Memory B cell (primary cell): Measurements from ENCODE around the gene ZNF674.
"Not testable (repeated sequence)": the region's sequence is repeated elsewhere in the genome, so short reads cannot be mapped to it uniquely, and the experiment has no call there.

Experiments
- ATAC-seq: fragments of 150-1000 bp; cut with Tn5 transposase; 2 replicates; pipeline ENCODE4 v1.10.0; 2021; ENCODE audit warnings: low read depth, mild to moderate bottlenecking, moderate library complexity
- DNase-seq, 2 donors: peaks; one replicate each; pipeline ENCODE4 v3.0.0; 2022; ENCODE audit warnings: low spot score in 2 of 2
- H3K27ac Mint-ChIP-seq: one replicate; pipeline ENCODE4 v1.8.0; 2022; ENCODE audit warnings: mild to moderate bottlenecking, moderate library complexity, mixed read lengths
- H3K27me3 Mint-ChIP-seq: one replicate; pipeline ENCODE4 v1.8.0; 2022; ENCODE audit warnings: mixed read lengths
- H3K36me3 Mint-ChIP-seq: one replicate; pipeline ENCODE4 v1.8.0; 2022; ENCODE audit warnings: mild to moderate bottlenecking, mixed read lengths
- H3K4me1 Mint-ChIP-seq: one replicate; pipeline ENCODE4 v1.8.0; 2022; ENCODE audit warnings: mixed read lengths
- H3K4me3 Mint-ChIP-seq: one replicate; pipeline ENCODE4 v1.8.0; 2022; ENCODE audit warnings: mild to moderate bottlenecking, moderate library complexity, mixed read lengths
- H3K9me3 Mint-ChIP-seq: one replicate; pipeline ENCODE4 v1.8.0; 2022; ENCODE audit warnings: mixed read lengths

The ZNF674 gene

GRCh38 chrX:46549914-46550313 is 4.7 kb upstream of the ZNF674 start:
- no peak overlapping the region for H3K4me3 Mint-ChIP-seq
- H3K27ac Mint-ChIP-seq = peak overlapping the region; percentile 75
- ATAC-seq (no peak), DNase-seq (no peak)
- H3K27me3 Mint-ChIP-seq = no peaks in the 10 kb centered on the region
- H3K4me1 Mint-ChIP-seq = peaks cover 13% of the 10 kb centered on the region
- H3K36me3 Mint-ChIP-seq = peaks cover 7% of the 10 kb centered on the region
- no peaks in the 10 kb centered on the region for H3K9me3 Mint-ChIP-seq

GRCh38 chrX:46547857-46548256 is 2.6 kb upstream of the ZNF674 start:
- Mint-ChIP-seq H3K4me1 (peaks cover 17% of the 10 kb centered on the region), H3K27ac (no peak overlapping the region), H3K27me3 (no peaks in the 10 kb centered on the region), H3K36me3 (peaks cover 5% of the 10 kb centered on the region), H3K9me3 (no peaks in the 10 kb centered on the region), H3K4me3 (no peak overlapping the region)
- ATAC-seq (no peak), DNase-seq (no peak)

- Mint-ChIP-seq H3K4me1 (peaks cover 17% of the 10 kb centered on the region), H3K27ac (peak overlapping the region; percentile 91), H3K4me3 (peak overlapping the region; percentile 96)
- H3K9me3 Mint-ChIP-seq, H3K36me3 Mint-ChIP-seq, DNase-seq, H3K27me3 Mint-ChIP-seq, ATAC-seq: not testable (repeated sequence)
Measured at GRCh38 chrX:46544527-46544926, 694 bp downstream of the ZNF674 start.

GRCh38 chrX:46543441-46543840 is 1.8 kb downstream of the ZNF674 start:
- H3K9me3 Mint-ChIP-seq = no peaks in the 10 kb centered on the region
- no peak overlapping the region for H3K27ac Mint-ChIP-seq
- H3K4me3 Mint-ChIP-seq = no peak overlapping the region
- no peak for DNase-seq
- no peaks in the 10 kb centered on the region for H3K27me3 Mint-ChIP-seq
- H3K4me1 Mint-ChIP-seq = peaks cover 15% of the 10 kb centered on the region
- ATAC-seq = no peak
- H3K36me3 Mint-ChIP-seq = peaks cover 2% of the 10 kb centered on the region

GRCh38 chrX:46531442-46531841 is 13.8 kb downstream of the ZNF674 start:
- Mint-ChIP-seq H3K4me3 (no peak overlapping the region), H3K9me3 (no peaks in the 10 kb centered on the region), H3K36me3 (peaks cover 2% of the 10 kb centered on the region), H3K27me3 (no peaks in the 10 kb centered on the region), H3K4me1 (no peaks in the 10 kb centered on the region), H3K27ac (no peak overlapping the region)
- DNase-seq (no peak), ATAC-seq (no peak)

- DNase-seq, H3K4me1 Mint-ChIP-seq, H3K36me3 Mint-ChIP-seq, H3K4me3 Mint-ChIP-seq, H3K27ac Mint-ChIP-seq, H3K9me3 Mint-ChIP-seq, H3K27me3 Mint-ChIP-seq, ATAC-seq: not testable (repeated sequence)
Measured at GRCh38 chrX:46530404-46530908, 14.8 kb downstream of the ZNF674 start.

- not testable (repeated sequence) for H3K36me3 Mint-ChIP-seq, H3K27ac Mint-ChIP-seq, H3K27me3 Mint-ChIP-seq, H3K4me3 Mint-ChIP-seq, H3K4me1 Mint-ChIP-seq, DNase-seq, H3K9me3 Mint-ChIP-seq
- peak; percentile 37 for ATAC-seq
Measured at GRCh38 chrX:46529740-46530403, 15.3 kb downstream of the ZNF674 start.

GRCh38 chrX:46528640-46529039 is 16.6 kb downstream of the ZNF674 start:
- DNase-seq, H3K9me3 Mint-ChIP-seq, H3K27me3 Mint-ChIP-seq, ATAC-seq, H3K4me1 Mint-ChIP-seq, H3K27ac Mint-ChIP-seq, H3K36me3 Mint-ChIP-seq, H3K4me3 Mint-ChIP-seq: not testable (repeated sequence)

GRCh38 chrX:46506076-46506475 is 39.1 kb downstream of the ZNF674 start:
- no peaks in the 10 kb centered on the region for H3K4me1 Mint-ChIP-seq
- no peaks in the 10 kb centered on the region for H3K27me3 Mint-ChIP-seq
- DNase-seq (no peak), ATAC-seq (no peak)
- peaks cover 3% of the 10 kb centered on the region for H3K9me3 Mint-ChIP-seq
- peaks cover 15% of the 10 kb centered on the region for H3K36me3 Mint-ChIP-seq
- H3K4me3 Mint-ChIP-seq = no peak overlapping the region
- H3K27ac Mint-ChIP-seq = no peak overlapping the region

- Mint-ChIP-seq H3K36me3 (peaks cover 17% of the 10 kb centered on the region), H3K4me1 (no peaks in the 10 kb centered on the region), H3K9me3 (peaks cover 3% of the 10 kb centered on the region), H3K27me3 (no peaks in the 10 kb centered on the region), H3K27ac (no peak overlapping the region), H3K4me3 (no peak overlapping the region)
- ATAC-seq (no peak), DNase-seq (no peak)
Measured at GRCh38 chrX:46502848-46503247, 42.4 kb downstream of the ZNF674 start.

- H3K36me3 Mint-ChIP-seq = peaks cover 20% of the 10 kb centered on the region
Measured at GRCh38 chrX:46500054-46500453, 45.2 kb downstream of the ZNF674 start.

GRCh38 chrX:46488712-46489111 is 56.5 kb downstream of the ZNF674 start:
- H3K4me3 Mint-ChIP-seq = no peak overlapping the region

More at GRCh38 chrX:46500054-46500453, 45.2 kb downstream of the ZNF674 start:
- Mint-ChIP-seq H3K4me1 (no peaks in the 10 kb centered on the region), H3K27me3 (no peaks in the 10 kb centered on the region), H3K4me3 (no peak overlapping the region), H3K9me3 (peaks cover 2% of the 10 kb centered on the region), H3K27ac (no peak overlapping the region)
- DNase-seq (no peak), ATAC-seq (no peak)

GRCh38 chrX:46485897-46486296 is 59.3 kb downstream of the ZNF674 start:
- Mint-ChIP-seq H3K27me3 (no peaks in the 10 kb centered on the region), H3K4me1 (no peaks in the 10 kb centered on the region), H3K36me3 (peaks cover 51% of the 10 kb centered on the region), H3K9me3 (peaks cover 7% of the 10 kb centered on the region), H3K27ac (no peak overlapping the region), H3K4me3 (no peak overlapping the region)
- ATAC-seq = no peak
- no peak for DNase-seq

More at GRCh38 chrX:46488712-46489111, 56.5 kb downstream of the ZNF674 start:
- Mint-ChIP-seq H3K4me1 (no peaks in the 10 kb centered on the region), H3K9me3 (peaks cover 10% of the 10 kb centered on the region), H3K36me3 (peaks cover 46% of the 10 kb centered on the region), H3K27me3 (no peaks in the 10 kb centered on the region), H3K27ac (no peak overlapping the region)
- no peak for DNase-seq
- ATAC-seq = no peak

- ATAC-seq, H3K4me1 Mint-ChIP-seq, DNase-seq, H3K27ac Mint-ChIP-seq, H3K9me3 Mint-ChIP-seq, H3K27me3 Mint-ChIP-seq, H3K4me3 Mint-ChIP-seq: not testable (repeated sequence)
- peaks cover 31% of the 10 kb centered on the region for H3K36me3 Mint-ChIP-seq
Measured at GRCh38 chrX:46478634-46479033, 66.6 kb downstream of the ZNF674 start.

GRCh38 chrX:46477435-46477834 is 67.8 kb downstream of the ZNF674 start:
- Mint-ChIP-seq H3K4me1 (no peaks in the 10 kb centered on the region), H3K36me3 (peaks cover 26% of the 10 kb centered on the region), H3K9me3 (peaks cover 2% of the 10 kb centered on the region), H3K4me3 (no peak overlapping the region), H3K27ac (no peak overlapping the region), H3K27me3 (no peaks in the 10 kb centered on the region)
- ATAC-seq (no peak), DNase-seq (no peak)
